ENCODE data around the gene SNX15.

DNA sequence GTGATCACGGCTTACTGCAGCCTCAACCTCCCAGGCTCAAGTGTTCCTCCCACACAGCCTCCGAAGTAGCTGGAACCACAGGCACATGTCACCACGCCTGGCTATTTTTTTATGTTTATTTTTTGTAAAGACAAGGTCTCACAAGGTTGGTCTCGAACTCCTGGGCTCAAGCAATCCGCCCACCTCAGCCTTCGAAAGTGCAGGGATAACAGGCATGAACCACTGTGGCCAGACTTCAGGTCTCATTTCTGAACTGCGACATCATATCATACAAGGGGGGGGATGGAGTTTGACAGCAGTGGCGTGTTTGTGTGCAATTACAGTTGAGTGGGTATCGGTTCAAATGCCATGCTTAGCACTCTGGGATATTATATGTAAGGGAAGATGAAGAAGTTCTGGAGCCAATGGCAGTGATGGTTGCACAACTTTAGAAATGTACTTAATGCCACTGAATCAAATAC, 24.2 kb downstream of the SNX15 start:
- TF ChIP-seq, protein P1, sequence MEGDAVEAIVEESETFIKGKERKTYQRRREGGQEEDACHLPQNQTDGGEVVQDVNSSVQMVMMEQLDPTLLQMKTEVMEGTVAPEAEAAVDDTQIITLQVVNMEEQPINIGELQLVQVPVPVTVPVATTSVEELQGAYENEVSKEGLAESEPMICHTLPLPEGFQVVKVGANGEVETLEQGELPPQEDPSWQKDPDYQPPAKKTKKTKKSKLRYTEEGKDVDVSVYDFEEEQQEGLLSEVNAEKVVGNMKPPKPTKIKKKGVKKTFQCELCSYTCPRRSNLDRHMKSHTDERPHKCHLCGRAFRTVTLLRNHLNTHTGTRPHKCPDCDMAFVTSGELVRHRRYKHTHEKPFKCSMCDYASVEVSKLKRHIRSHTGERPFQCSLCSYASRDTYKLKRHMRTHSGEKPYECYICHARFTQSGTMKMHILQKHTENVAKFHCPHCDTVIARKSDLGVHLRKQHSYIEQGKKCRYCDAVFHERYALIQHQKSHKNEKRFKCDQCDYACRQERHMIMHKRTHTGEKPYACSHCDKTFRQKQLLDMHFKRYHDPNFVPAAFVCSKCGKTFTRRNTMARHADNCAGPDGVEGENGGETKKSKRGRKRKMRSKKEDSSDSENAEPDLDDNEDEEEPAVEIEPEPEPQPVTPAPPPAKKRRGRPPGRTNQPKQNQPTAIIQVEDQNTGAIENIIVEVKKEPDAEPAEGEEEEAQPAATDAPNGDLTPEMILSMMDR (IDR thresholded peaks at IDR 0.05) = no peak
- no peak for TF ChIP-seq POLR2AphosphoS5 (IDR thresholded peaks at IDR 0.05; ENCODE audit: insufficient read depth in 1 of 2, low read depth in 1 of 2)
- TF ChIP-seq POLR2A (IDR thresholded peaks at IDR 0.05) = no peak
